GM13977 (cell line): Measurements from ENCODE around the gene GIPC2.
"Not testable (repeated sequence)": the region's sequence is repeated elsewhere in the genome, so short reads cannot be mapped to it uniquely, and the experiment has no call there.

ENCODE experiments used
- DNase-seq: peaks from one replicate; pipeline ENCODE4 v3.0.0; 2012; ENCODE audit warnings: low spot score
- in situ Hi-C: fragments of 300-500 bp; cut with MboI; formaldehyde crosslinking; loops from one replicate; pipeline ENCODE4 v1.12.0; 2022; ENCODE audit warnings: low sequenced_read_pairs, low pct_unique_long_range_greater_than_20kb, mixed read lengths, inconsistent platforms; ENCODE audit not compliant: unreplicated experiment
- TF ChIP-seq, protein P1 (sequence below): IDR thresholded peaks from 2 replicates; pipeline ENCODE4 v1.5.1; 2012; ENCODE audit warnings: mild to moderate bottlenecking, control low read depth; ENCODE audit not compliant: insufficient read depth; ENCODE audit errors: extremely low read depth, missing control alignments

Gene GIPC2

DNA sequence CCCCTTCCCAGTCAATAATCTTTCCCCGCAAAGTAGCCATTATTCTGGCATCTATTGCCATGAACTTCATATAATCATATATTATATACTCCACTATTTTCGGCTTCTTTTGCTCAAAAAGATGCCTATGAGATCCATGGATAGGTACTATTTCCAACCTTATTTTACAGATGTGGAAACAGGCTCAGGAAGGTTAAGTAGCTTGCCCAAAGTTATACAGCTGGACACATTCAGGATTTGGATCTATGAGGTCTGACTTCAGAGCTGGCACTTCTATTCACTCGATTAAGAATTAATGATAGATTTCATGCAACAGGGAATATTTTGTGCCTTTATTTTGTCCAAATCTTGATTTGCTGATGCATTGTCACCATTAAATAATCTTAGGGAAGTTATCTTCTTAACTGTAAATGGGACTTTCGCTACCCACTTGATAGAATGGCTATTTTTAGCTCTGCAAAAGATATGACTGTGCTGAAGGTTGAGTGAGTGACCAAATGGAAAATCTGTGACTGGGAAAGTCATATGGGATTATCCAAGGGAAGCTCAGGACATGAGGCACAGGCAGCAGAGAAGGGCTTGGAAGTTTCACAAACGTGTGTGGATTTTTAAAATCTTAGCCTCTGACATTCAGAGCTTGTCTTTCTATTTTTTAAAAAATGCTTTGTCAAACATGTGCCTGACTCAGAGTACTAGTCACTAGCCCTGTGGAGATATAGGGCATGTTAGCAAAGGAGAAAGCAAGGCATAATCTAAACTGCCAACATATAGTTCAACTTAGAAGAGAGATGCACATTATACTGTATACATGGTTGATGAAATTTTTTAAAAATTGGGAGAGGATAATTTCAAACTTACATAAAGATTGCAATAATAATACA lies 36.5 kb downstream of the GIPC2 start:
- DNase-seq, result no peak
- TF ChIP-seq, protein P1, sequence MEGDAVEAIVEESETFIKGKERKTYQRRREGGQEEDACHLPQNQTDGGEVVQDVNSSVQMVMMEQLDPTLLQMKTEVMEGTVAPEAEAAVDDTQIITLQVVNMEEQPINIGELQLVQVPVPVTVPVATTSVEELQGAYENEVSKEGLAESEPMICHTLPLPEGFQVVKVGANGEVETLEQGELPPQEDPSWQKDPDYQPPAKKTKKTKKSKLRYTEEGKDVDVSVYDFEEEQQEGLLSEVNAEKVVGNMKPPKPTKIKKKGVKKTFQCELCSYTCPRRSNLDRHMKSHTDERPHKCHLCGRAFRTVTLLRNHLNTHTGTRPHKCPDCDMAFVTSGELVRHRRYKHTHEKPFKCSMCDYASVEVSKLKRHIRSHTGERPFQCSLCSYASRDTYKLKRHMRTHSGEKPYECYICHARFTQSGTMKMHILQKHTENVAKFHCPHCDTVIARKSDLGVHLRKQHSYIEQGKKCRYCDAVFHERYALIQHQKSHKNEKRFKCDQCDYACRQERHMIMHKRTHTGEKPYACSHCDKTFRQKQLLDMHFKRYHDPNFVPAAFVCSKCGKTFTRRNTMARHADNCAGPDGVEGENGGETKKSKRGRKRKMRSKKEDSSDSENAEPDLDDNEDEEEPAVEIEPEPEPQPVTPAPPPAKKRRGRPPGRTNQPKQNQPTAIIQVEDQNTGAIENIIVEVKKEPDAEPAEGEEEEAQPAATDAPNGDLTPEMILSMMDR, result no peak
- in situ Hi-C loops, result no loop called here

DNA sequence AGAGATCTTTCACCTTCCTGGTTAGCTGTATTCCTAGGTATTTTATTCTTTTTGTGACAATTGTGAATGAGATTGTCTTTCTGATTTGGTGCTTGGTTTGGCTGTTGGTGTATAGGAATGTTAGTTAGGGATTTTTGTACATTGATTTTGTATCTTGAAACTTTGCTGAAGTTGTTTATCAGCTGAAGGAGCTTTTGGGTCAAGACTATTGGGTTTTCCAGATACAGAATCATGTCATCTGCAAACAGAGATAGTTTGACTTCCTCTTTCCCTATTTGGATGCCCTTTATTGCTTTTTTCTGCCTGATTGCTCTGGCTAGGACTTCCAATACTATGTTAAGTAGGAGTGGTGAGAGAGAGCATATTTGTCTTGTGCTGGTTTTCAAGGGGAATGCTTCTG lies 38.9 kb downstream of the GIPC2 start:
- DNase-seq, in situ Hi-C loops: not testable (repeated sequence)

DNA sequence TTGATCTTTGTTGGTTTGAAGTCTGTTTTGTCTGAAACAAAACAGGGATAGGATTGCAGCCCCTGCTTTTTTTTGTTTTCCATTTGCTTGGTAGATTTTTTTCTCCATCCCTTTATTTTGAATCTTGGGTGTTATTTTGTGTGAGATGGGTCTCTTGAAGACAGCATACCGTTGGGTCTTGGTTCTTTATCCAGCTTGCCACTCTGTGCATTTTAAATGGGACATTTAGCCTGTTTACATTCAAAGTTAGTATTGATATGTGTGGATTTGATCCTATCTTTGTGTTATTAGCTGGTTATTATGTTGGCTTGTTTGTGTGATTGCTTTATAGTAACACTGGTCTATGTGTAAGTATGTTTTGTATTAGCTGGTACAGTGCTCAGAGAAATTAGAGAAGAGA lies 40.9 kb downstream of the GIPC2 start:
- no peak for DNase-seq
- TF ChIP-seq, protein P1, result no peak
- in situ Hi-C loops, result no loop called here

DNA sequence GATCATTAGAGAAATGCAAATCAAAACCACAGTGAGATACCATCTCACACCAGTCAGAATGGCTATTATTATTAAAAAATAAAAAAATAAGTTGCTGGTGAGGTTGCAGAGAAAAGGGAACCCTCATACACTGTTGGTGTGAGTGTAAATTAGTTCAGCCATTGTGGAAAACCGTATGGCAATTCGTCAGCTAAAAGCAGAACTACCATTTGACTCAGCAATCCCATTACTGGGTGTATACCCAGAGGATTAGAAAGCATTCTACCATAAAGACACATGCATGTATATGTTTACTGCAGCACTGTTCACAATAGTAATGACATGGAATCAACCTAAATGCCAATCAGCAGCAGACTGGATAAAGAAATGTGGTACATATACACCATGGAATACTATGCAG lies 42.2 kb downstream of the GIPC2 start:
- in situ Hi-C loops, result no loop called here
- no peak for DNase-seq
- TF ChIP-seq, protein P1, result no peak

DNA sequence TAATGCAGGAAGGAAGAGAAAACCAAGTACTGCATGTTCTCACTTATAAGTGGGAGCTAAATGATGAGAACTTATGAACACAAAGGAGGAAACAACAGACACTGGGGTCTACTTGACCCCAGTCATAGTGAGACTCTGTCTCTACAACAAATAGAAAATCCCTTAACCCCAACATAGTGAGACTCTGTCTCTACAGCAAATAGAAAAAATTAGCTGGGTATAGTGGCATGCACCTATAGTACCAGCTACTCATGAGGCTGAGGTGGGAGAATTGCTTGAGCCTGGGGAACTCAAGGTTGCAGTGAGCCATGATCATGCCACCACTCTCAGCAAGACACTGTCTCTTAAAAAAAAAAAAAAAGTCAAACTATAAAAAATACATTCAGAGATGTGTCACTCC lies 42.7 kb downstream of the GIPC2 start:
- in situ Hi-C loops, result no loop called here
- DNase-seq, result no peak
- TF ChIP-seq, protein P1, result no peak

DNA sequence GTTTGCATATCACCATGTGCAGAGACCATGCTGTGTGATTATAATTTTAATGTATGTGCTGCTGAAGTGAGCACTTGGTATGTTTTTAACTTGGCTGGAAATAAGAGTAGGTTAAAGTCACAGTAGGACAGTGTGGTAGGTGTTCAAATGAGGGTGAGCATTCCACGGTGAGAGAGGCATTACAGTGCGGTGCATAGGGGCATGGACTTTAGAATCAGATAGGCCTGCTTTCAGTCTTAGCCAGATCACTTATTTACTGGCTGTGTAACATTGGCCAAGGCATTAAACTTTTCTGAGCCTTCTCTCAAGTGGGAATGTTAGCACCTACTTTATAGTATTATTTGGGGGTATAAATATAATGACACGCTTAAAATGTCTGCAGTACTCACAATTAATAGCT lies 43.2 kb downstream of the GIPC2 start:
- in situ Hi-C loops, result no loop called here
- no peak for DNase-seq
- TF ChIP-seq, protein P1, result no peak

DNA sequence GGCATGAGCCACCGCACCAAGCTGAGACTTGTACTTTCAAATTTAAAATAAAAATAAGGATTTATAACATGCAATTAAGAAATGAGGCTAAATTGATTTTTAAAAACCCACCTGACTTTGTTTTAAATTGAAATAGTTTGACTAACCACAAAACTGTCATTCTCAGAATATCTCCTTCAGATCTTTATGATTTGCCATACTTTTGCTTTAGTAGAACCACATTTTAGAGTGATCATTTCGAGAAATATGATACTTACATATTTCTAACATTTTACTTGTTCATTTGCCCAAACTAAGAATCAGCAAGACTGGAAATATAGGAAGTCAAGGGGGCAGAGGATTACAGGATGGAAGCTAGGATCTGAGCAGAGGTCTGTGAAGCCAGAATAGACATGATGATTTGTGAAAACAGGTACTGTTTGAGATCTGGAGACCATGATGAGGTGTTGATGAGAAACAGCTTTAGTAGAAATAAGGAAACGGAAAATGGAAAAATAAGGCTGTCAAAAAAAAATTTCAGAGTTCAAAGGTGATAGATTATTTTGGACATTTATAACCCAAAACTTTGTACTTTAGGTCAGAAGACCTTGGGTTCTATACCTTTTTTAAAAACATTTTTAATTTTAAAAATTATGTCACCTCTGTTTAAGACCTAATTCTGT lies 44.8 kb downstream of the GIPC2 start:
- in situ Hi-C loops, result no loop called here
- TF ChIP-seq, protein P1, result no peak
- DNase-seq, result no peak
